Stimulated activated CD8-positive, alpha-beta memory T cell treated with anti-CD3 and anti-CD28 coated beads, Interleukin-7, amount 100 ng/mL, for 1 hour (primary cell): ENCODE measurements around the gene PRTFDC1.
"Not testable (repeated sequence)": the region's sequence is repeated elsewhere in the genome, so short reads cannot be mapped to it uniquely, and the experiment has no call there.

Experiments
- DNase-seq, 2 donors: peaks; one replicate each; pipeline ENCODE4 v3.0.0-alpha.2; 2020; ENCODE audit warnings: low read depth in 2 of 2

The PRTFDC1 gene

DNA sequence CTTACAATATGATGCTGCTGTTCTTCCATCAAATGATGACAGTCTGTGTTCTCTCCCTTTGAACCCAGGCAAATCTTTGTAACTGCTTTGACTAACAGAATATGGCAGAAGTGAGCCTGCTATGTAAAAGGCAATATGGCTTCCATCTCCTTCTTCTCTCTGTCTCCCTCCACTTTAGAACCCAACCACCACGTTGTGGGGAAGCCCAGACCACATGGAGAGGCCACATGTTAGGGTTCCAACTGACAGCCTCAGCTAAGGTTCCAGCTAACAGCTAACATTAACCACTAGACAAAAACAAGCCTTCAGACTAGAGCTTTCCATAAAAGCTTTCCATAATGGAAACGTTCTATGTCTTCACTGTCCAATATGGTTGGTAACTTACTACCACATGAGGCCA, 107.7 kb downstream of the PRTFDC1 start:
- DNase-seq, result no peak

DNA sequence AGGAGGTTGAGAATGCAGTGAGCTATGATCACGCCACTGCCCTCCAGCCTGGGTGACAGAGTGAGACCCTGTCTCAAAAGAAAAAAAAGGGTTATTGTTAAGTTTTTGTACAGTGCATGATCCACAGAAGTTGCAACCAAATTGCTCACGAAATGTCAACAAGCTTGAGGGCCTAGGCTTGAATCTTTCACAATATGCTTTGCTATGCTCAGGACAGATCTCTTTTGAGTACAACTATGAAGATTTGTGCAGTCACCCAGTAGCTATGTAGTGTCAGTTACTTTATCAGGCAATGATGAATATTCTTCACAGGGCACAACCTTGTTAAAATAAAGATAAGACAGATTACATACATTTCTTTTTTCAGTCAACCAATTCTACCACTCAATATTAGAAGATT, 109.2 kb downstream of the PRTFDC1 start:
- no peak for DNase-seq

DNA sequence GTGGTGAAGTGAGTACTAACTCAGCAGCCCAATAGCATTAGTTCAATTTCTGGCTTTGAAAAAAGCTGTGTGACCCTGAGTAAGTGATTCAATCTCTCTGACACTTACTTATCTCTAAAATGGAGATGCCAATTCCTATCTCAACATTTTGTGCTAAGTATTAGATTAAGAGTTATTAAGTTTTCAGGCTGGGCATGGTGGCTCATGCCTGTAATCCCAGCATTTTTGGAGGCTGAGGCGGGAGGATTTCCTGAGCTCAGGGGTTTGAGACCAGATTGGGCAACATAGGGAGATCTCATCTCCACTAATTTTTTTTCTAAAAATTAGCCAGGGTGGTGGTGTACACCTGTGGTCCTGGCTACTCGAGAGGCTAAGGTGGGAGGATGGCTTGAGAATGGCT, 109.5 kb downstream of the PRTFDC1 start:
- DNase-seq, result no peak

DNA sequence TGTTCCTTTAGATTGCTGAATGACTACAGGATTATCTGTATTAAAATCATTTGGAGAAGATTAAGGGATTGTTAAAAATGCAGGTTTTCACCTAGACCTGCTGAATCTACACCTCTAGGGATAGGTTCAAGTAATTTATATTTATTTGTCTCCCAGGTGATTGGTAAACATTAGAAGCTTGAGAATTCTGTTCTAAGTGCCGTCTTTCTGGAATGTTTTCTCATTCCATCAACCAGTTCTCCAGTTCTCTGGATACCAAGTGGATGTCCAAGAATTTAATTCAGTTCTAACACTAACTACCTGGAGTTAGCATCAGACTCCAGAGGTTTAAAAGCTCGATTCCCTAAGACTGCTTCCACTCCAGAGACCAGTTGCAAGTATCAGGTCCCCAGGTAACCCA, 110.9 kb downstream of the PRTFDC1 start:
- DNase-seq, result no peak

DNA sequence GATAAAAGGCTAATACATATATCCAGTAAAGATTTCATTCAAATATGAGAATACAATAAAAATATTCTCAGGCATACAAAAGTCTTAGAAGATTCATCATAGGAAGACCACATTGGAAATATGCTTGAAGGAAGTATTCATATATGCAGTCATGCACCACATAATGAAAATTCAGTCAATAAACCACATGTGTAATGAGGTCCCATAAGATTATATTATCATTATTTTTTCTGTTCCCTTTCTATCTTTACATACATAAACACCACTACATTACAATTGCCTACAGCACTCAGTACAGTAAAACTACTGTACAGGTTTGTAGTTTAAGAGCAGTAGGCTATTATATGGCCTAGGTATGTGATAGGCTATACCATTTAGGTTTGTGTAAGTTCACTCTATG, 111.6 kb downstream of the PRTFDC1 start:
- DNase-seq, result no peak

DNA sequence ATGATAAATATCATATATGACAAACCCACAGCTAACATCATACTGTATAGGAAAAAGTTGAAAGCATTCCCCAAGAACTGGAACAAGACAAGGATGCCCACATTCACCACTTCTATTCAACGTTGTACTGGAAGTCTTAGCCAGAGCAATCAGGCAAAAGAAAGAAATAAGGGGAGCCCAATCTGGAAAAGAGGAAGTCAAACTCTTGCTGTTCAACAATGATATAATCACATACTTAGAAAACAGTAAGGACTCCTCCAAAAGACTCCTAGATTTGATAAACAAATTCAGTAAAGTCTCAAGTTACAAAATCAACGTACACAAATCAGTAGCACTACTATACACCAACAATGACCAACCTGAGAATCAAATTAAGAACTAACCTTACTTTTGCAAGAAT, 114.6 kb downstream of the PRTFDC1 start:
- DNase-seq, result not testable (repeated sequence)

DNA sequence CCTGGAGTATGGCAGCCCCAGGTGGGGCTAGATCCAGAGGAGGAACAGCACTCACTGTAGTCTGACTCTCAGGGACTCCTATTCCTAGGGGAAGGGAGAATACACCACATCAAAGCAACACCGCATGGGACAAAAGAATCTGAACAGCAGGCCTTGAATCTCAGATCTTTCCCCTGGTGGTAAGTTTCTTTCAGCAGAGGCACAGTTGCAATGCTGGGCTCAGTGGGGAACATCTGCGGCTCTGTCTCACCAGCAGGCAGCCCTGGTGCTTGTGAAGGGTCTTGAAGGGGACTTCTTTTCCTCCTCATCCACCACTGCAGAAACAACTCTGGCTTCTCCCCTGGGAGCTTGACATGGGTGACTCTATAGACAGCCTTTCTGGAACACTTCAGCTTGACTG, 117.5 kb downstream of the PRTFDC1 start:
- no peak for DNase-seq

DNA sequence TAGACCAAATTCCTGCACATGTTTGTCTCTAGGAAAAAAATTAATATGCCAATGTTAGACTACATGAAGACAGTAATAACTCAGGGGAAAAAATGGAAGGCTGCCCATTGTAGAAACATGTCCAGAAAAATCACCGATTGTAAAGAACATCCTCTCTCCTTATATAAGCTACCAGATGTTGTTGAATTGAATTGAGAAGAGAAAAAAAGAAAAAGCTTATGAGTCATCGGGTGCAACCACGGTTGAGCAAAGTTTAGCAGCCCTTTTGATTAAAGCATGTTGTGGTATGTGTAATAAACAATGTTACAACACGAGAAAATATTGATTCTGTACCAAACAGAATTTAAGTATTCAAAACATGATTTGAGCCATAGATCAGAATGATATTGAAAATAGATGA, 126.4 kb downstream of the PRTFDC1 start:
- no peak for DNase-seq

DNA sequence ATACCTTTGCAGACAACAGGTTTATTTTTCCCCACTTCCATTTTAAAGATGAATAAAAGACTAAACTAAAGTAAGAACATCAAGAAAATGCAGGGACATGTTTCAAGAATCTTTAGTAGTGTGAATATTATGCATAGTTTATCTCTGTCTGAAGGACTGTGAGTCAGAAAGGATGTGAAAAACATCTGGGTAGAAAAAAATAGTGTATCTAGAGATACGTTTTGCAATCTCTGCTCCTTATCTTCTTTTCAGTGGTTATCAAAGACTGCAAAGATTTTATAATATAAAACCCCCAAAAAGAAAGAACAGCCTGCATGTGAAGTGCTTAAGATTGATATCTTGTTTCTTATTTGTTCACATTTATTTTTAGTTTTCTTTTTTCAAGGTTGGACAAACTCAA, 126.9 kb downstream of the PRTFDC1 start:
- no peak for DNase-seq

DNA sequence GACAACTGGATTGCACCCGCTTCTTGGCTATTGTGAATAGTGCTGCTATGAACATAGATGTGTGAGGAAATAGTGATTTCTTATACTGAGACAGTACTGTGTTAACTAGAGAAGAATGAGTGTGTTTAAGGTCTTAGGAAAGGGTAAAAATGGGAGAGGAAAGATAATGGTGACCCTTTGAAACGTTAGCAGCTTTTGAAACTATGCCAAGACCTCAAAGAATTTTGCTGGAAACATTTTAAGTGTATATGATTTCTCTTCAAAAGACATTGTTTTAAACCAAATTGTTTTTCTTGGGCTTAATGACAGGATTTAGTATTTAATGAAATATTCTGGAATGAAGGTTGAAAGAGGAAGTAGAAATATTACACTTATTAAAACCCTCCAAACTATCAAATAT, 127.9 kb downstream of the PRTFDC1 start:
- no peak for DNase-seq

DNA sequence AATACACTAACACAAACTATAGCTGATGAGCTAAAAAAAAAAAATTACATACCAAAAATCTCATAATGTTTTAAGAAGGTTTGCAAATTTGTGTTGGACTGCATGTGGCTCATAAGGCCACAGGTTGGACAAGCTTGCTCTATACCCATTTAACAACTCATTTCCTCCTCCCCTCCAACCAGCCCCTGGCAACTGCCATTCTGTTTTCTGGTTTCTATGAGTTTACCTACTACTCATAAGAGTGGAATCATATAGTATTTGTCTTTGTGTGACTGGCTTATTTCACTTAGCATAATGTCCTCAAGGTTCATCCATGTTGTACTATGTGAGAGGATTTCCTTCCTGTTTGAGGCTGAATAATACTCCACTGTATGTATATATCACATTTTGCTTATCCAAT, 128.3 kb downstream of the PRTFDC1 start:
- no peak for DNase-seq

DNA sequence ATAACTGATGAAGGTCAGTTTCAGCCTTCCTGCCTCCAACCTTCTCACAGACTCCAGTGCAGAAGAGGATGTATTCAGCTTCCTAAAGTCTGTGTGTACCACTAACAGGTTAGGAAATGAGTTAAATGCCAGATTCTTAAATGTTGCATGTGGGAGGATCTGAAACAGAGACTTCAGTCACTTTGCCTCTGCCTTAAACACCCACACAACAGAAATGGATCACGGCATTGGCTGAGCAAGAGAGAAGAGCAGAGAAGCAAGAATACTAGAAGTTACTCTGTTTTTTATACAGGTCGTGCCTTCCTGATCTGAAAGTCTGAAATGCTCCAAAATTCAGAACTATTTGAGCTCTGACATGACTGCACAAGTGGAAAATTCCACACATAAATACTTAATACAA, 129.8 kb downstream of the PRTFDC1 start:
- no peak for DNase-seq

DNA sequence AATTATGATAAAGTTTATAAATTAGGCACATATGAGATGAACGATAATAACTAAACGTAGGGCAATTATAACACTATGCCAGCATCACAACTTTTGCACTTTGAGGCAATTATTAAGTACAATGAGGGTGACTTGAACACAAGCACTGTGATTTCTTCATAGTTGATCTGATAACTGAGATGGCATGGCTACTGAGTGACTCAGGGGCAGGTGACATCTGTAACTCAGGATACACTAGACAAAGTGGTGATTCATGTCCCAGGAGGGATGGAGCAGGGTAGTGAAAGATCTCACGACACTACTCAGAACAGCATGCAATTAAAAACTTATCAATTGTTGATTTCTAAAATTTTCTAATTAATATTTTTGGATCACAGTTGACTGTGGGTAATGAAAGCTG, 130.4 kb downstream of the PRTFDC1 start:
- no peak for DNase-seq

DNA sequence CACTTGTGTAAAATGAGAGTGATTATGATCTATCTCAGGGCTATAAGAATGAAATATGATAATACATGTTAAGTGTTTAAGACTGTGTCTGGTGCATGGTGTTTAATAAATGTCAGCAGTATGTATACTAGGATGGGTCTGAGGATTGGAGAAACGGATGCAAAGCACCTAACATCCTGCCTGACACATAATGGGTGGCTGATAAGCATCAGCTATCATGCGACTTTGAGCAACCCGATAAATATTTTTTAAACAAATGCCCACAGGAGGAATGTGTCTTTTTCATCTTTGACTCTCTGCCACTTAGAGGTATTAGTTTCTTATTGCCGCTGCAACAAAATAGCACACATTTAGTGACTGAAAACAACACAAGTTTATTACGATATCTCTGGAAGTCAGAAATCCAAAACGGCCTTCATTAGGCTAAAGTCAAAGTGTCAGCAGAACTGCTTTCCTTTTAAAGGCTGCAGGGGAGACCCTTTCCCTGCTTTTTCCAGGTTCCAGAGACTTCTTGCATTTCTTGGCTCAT, 135.5 kb downstream of the PRTFDC1 start:
- DNase-seq, result no peak

DNA sequence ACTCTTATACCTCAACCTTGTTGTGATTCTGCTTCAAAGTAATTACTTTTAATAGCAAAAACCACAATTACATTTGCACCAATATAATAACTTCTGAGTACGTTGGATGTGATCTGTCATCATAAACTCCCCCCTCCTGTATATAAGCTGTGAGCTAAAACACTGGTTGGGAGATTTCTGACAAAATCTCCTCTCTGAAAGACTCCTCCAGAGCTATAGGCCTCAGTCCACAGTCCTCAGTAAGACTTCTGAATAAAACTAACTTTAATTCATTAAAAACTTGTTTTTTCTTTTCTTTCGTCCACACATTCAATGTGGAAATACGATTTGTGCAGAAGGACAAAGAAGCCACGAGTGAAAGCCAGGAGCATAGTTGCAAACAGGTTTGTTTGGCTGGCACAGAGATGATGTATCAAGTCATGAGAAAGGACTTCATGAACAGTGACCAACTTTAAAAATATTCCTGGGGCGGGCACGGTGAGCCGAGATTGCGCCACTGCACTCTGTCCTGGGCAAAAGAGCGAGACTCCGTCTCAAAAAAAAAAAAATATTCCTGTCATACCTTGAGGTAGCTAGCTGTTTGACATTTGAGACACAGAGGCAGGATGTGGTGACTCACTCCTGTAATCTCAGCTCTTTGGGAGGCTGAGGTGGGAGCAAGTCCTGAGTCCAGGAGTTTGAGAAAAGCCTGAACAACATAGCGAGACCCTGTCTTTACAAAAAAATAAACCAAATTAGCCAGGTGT, 137.7 kb downstream of the PRTFDC1 start:
- DNase-seq, result no peak

DNA sequence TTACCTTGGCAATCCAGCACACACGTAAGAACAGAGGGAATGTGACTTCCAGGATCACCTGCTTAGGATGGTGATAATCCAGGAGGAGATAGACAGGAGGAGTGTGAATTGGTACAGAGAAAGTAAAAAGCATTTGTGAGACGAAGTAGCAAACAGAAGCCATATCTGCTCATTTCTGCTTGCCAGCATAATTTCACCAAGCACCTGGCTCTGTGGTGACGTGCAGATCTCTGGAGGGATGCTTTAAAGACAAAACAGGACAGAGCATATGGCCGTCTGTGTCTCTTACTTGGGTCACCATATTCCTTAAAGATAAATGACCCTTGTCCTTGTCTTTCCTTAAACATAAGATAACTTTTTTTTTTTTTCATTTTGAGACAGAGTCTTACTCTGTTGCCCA, 138.6 kb downstream of the PRTFDC1 start:
- DNase-seq, result no peak

DNA sequence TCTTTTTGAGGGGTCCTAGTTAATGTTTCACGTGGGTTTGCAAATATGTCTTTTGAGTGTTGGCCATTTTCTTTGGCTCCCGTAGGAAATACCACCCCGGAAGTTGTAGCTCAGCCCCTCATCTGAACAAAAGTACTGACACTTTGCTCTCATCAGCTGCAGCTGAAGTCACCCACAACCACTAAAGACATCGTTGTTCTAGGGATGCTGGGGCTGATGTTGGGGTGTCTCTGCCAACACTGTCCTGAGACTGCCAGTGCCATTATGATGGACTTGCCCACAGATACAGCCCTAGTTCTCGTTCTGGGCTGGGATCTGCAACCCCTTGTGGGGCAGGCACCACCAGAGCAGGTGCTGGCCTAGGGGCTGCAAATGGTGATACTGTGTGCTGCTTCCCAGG, 146.1 kb downstream of the PRTFDC1 start:
- DNase-seq, result no peak

DNA sequence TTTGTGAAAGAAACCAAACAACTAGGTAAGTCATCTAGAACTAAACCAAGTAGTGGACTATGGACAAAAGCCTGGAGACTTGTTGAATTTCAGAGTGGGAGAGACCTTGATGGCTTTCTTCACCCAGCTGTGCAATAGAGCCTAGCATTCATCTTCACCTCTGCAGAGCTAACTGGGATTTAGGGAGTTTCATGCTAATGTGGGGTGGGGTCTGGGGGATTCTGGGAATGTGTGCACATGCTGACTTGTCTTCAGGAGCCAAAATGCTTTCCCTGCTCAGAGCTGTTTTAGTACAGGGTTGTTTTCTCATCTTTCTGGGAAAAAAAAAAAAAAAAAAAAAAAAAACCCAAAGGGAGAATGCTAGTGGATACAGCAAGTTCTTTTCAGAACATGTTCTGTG, 147.4 kb downstream of the PRTFDC1 start:
- DNase-seq, result no peak

DNA sequence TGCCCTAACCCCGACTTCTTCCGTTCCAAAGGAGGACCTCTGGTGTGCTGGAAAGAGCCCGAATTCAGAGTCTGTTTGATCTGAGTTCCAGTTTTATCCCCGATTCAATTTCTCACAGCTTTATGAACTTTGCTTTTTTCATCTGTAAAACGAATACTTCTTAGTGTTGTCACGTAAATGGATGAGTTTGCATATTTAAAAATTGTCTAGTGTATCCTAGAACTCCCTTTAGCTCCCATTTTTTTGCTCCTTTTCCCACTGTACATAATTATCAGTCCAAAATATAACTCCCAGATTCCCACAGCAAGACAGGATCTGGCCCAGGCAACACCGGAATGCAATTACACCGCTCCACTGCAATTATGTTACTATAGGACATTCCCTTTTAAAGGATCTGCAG, 148.0 kb downstream of the PRTFDC1 start:
- no peak for DNase-seq

DNA sequence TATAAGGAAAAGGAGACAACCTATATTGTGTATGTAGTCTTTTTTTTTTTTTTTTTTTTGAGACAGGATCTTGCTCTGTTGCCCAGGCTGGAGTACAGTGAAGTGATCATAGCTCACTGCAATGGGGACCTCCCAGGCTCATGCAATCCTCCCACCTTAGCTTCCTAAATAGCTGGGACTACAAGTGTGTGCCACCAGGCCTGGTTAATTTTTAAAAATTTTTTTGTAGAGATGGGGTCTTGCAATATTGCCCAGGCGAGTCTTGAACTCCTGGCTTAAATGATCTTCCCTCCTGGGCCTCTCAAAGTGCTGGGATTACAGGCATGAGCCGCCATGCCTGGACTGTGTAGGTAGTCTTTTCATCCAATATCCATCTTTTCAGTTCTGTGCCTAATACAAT, 150.0 kb downstream of the PRTFDC1 start:
- DNase-seq, result no peak

DNA sequence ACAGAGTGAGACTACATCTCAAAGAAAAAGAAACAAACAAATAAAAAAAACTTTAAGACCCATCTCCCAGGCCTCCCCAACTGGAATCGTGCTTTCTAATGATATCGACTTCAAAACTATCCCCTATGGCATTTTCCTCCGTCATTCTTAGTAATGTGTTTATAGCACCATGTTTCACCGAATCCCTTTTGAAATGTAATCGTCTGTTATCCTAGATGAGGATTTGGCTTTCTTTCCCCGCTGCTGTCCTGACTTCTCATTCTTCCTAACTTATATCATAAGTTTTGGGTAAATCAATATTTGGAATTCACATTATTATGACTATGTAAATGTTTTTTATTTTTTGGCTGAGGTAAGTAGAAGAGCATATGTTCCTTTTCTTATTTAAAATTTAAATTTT, 151.5 kb downstream of the PRTFDC1 start:
- DNase-seq, result no peak
